Duodenal mucosa (tissue), 2 donors: ENCODE measurements around the gene CORO1C.

Experiments used
- H3K27ac ChIP-seq: one replicate; pipeline ENCODE4 v1.7.0; 2013; ENCODE audit warnings: low read depth, low read length
- H3K27me3 ChIP-seq, 2 donors: one replicate each; pipeline ENCODE4 v1.7.0; 2013; ENCODE audit warnings: low read length in 2 of 2, control low read depth in 1 of 2; ENCODE audit not compliant: insufficient read depth in 2 of 2, control insufficient read depth in 1 of 2
- H3K36me3 ChIP-seq, 2 donors: one replicate each; pipeline ENCODE4 v1.7.0; 2013; ENCODE audit warnings: low read length in 2 of 2, control low read depth in 1 of 2; ENCODE audit not compliant: insufficient read depth in 2 of 2, control insufficient read depth in 1 of 2
- H3K4me1 ChIP-seq, 2 donors: one replicate each; pipeline ENCODE4 v1.7.0; 2013; ENCODE audit warnings: low read length in 2 of 2, control low read depth in 1 of 2; ENCODE audit not compliant: insufficient read depth in 2 of 2, control insufficient read depth in 1 of 2
- H3K4me3 ChIP-seq, 2 donors: one replicate each; pipeline ENCODE4 v1.7.0; 2013; ENCODE audit warnings: low read length in 2 of 2, low read depth in 1 of 2
- H3K9ac ChIP-seq, 2 donors: one replicate each; pipeline ENCODE4 v1.7.0; 2013; ENCODE audit warnings: low read length in 2 of 2, low read depth in 1 of 2
- H3K9me3 ChIP-seq, 2 donors: one replicate each; pipeline ENCODE4 v1.7.0; 2013; ENCODE audit warnings: low read length in 2 of 2, control low read depth in 1 of 2; ENCODE audit not compliant: control insufficient read depth in 1 of 2

The CORO1C gene

DNA sequence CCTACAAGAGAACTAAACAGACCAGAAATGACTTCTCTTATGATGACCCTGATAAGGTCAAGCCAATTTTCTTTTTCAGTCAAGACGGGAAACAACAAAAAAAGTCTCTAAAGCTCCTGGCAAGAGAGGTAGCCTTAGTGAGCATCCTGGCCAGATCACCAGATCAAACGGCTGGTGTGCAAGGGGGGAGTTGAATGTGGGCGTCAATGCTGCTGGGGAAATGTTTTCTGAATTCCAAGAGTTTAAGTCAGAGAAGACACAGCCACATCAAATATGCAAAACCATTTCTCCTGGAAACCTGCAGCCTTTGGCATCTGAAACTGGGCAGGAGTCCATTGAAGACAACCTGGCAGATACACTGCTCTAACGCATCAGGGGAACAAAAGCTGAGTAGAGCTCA, 81.6 kb downstream of the CORO1C start:
- H3K36me3 ChIP-seq, result peaks cover 31 to 74% of the 10 kb centered on the region in 2 donors

DNA sequence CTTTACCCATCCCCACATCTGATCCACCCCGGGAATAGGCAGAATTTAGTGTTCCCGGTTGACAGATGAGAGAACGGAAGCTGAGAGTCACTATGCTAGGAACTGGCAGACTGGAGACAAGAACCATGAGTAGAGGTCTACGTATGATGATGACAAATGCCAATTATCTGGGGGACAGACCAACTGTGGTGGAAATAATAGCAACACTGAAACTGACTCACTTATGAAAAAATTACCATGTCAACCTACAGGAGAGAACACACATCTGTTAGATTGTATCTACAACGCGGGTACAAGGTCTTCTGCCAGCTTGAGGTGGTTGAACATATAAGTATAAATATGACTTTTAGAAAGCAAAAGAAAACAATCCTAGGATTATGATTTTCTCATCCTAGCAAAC, 82.2 kb downstream of the CORO1C start:
- Histone ChIP-seq H3K27ac (no peak overlapping the region), H3K9ac (no peak overlapping the region), H3K9me3 (no peaks in the 10 kb centered on the region), H3K27me3 (no peaks in the 10 kb centered on the region), H3K36me3 (peaks cover 31 to 71% of the 10 kb centered on the region in 2 donors), H3K4me3 (no peak overlapping the region), H3K4me1 (peaks cover 0 to 5% of the 10 kb centered on the region in 2 donors)

More for the DNA sequence above, 81.6 kb downstream of the CORO1C start:
- H3K27ac ChIP-seq, result no peak overlapping the region
- no peaks in the 10 kb centered on the region for H3K27me3 ChIP-seq
- H3K4me3 ChIP-seq, result no peak overlapping the region
- peaks cover 0 to 5% of the 10 kb centered on the region in 2 donors for H3K4me1 ChIP-seq
- H3K9me3 ChIP-seq, result no peaks in the 10 kb centered on the region
- H3K9ac ChIP-seq, result no peak overlapping the region

DNA sequence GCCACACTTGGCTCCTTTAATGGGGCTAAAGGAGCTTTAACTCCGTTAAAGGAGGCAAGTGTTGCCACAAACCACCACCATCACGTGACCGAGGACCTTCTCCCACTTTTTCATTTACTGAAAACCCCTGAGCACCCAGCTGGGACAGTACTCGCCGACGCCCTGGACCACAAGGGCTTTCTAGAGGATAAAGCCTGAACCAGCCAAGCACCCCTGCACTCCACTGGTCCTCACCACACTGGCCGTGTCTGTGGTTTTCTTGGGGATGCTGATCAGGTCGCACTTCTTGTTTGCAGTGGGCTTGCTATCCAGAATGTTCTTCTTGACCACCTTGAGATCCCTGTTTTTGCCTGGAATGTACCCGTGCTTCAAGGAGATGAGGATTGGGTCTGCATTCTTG, 82.9 kb downstream of the CORO1C start:
- no peak overlapping the region for H3K27ac ChIP-seq
- no peaks in the 10 kb centered on the region for H3K27me3 ChIP-seq
- peaks cover 0 to 5% of the 10 kb centered on the region in 2 donors for H3K4me1 ChIP-seq
- no peak overlapping the region for H3K4me3 ChIP-seq
- no peaks in the 10 kb centered on the region for H3K9me3 ChIP-seq
- peaks cover 31 to 68% of the 10 kb centered on the region in 2 donors for H3K36me3 ChIP-seq
- H3K9ac ChIP-seq, result no peak overlapping the region

DNA sequence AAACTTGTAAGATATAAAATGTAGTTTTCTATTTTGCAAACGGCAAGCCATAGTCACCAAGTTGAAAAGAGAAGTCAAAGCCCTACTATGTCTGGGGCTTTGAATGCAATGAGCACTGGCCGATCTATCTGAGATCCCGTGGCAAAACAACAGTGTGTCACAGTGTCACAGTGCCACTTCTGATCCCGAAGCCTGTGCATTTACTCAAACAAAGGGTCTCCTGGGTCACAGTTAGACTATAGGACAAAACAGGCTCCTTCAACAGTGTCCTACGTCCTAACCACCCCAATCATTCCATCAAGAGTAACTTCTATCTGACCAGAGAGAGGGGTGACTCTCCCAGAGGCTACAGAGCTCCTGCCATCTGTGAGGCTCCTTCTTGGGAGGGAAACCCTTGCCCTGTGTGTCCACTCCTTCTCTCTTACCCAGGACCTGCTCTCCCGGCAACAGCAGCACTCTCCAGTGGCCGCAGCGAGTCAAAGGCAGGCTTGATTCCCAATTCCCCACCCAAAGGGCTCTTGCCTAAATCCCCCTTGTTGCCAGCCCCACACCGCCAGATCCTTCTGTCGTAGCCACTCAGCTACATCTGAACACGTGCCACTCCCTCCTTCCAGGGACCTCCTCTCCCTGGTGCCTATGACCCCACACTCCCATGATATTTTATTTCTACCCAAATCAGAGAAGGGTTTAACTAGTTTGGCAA, 83.6 kb downstream of the CORO1C start:
- Histone ChIP-seq H3K27me3 (no peaks in the 10 kb centered on the region), H3K4me3 (no peak overlapping the region), H3K9ac (no peak overlapping the region), H3K27ac (no peak overlapping the region), H3K36me3 (peaks cover 31 to 68% of the 10 kb centered on the region in 2 donors), H3K4me1 (peaks cover 0 to 5% of the 10 kb centered on the region in 2 donors), H3K9me3 (no peaks in the 10 kb centered on the region)

DNA sequence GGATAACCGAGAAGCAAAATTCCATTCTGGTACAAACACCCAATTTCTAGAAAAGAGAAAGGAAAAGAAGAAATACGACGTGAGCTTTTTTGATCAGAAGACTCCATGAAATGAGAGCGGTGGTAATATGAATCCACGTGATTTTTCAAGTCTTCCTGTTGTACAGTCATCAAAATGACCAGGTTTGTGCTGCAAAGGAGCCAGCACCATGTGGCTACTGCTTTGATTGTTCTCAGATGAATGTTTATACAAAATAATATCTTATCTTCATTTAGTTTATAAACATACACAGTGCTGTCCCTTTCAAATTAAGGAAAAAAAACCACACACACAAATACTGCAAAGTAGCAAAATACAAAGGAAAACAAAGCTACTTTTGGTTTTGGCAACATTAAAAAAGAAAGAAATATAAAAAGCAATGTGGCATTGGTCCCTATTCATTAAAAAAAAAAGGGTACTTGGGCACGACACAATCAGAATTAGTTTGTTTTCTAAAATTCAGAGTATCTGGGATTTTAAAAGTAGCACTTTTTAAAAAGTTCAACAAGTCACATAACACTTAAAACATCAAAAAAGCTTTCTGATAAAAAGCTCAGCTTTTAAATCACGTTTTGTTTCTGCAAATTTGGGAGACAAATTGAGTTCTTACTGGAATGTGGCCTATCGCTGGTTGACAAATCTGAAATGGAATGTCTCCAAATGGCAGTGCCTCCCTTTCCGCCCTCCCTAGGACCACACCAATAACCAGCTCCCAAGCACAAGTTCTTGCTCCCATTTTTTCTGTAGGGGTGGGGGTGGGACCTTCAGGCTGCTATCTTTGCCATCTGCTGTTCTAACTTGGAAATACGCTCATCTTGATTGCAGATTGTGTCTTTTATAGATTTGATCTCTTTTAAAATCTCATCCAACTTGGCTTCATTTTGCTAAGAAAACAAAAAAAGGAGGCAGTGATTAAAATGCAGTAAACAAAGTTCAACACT, 84.4 kb downstream of the CORO1C start:
- Histone ChIP-seq H3K27ac (no peak overlapping the region), H3K36me3 (peaks cover 31 to 63% of the 10 kb centered on the region in 2 donors), H3K9ac (no peak overlapping the region), H3K27me3 (no peaks in the 10 kb centered on the region), H3K9me3 (no peaks in the 10 kb centered on the region), H3K4me3 (no peak overlapping the region), H3K4me1 (peaks cover 3 to 10% of the 10 kb centered on the region in 2 donors)

DNA sequence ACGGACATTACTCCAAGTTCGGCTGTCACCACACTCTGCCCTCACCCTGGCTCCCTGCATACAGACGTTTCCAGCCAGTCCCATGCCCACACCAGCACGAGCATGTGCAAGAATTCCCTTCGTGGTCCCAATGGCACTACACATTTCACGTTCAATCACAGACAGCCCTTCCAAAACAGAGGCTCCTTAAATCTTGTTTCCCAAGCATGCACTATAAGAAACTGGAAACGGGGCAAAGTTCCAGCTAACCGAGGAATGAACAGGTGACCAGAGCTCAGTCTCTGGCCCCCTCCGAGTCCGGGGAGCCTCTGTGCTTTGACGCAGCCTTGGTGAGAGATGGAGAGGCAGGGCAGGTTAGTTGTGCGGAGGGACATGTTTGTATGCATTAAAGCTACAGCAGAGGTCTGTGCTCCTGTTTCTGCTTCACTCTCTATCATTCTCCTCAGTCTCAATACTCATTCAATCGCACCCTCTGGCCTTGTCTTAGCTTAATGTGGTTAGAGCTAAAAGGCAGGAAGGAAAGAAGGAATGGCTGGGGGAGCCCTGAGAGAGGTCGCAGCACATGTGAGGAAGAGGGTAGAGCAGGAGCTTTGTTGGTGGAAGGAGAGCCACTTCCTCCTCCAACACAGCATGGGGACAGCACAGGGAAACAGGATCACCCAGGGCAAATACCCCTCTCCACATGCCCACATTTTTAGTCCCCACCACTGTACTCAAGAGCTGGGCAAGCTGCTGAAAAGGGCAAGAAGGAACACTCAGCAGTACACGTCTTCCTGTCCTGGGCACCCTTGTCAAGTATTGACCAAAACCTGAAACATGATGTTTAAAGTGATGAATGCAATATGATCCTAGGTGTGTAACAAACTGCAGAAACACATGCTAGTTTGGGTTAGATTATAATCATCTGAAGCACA, 85.4 kb downstream of the CORO1C start:
- no peaks in the 10 kb centered on the region for H3K9me3 ChIP-seq
- H3K27ac ChIP-seq, result no peak overlapping the region
- H3K9ac ChIP-seq, result no peak overlapping the region
- H3K27me3 ChIP-seq, result no peaks in the 10 kb centered on the region
- H3K4me1 ChIP-seq, result peaks cover 3 to 18% of the 10 kb centered on the region in 2 donors
- no peak overlapping the region for H3K4me3 ChIP-seq
- peaks cover 26 to 55% of the 10 kb centered on the region in 2 donors for H3K36me3 ChIP-seq

DNA sequence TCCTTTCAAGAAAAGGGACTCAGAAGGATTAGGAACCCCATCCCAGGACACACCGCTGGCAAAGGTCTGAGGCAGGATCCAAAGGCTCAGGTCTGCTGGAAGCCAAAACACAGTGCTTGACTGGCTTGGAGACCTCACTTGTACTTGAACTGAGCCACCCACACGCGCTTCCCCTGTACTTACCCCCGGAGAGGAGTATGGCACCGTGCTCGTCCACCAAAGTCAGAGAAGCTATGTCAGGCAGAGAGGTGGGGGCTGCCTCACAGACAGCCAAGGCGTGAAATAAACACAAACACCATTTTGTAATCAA, 86.6 kb downstream of the CORO1C start:
- Histone ChIP-seq H3K9ac (no peak overlapping the region), H3K4me3 (no peak overlapping the region), H3K27me3 (no peaks in the 10 kb centered on the region), H3K36me3 (peaks cover 25 to 44% of the 10 kb centered on the region in 2 donors), H3K4me1 (peaks cover 3 to 18% of the 10 kb centered on the region in 2 donors), H3K27ac (no peak overlapping the region), H3K9me3 (no peaks in the 10 kb centered on the region)

DNA sequence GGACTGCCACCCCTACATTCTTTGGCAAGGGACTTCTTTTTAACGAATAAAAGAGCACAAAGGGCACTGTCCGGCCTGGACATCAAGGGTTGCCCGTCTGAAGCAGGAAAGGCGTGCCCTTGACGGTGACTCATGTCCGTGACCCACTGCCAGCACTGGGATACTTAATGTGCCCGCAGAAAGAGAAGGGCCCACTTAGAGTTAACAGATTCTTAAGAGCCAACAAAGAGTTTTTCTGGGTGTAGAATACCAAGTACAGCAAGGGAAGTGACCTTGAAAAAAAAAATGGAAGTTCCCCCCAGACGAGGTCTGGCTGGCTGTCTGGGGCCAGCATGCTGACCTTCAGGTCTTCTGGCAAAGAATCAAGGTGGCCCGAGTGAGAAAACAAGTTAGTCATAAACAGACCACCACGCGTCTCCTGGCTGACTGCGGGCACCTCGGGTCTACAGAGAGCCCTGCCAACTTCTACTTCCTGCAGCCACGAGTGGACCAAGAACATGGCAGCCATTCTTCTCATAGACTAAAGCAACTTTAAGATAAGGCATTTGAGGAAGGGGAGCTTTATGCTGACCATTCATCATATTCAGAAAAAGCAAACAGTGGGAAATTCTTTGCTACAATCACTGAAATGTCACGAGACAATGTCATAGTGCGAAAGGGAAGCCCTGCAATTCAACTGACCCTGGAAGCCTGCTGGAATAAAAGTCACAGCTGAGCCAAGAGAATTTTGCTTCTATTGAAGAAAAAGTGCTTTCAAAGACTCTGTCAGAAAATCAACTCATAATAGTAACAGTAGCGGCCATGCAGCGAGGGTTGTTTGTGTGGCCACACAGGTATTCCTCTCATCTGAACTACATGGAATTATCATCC, 87.1 kb downstream of the CORO1C start:
- no peak overlapping the region for H3K9ac ChIP-seq

More for the DNA sequence above, 87.1 kb downstream of the CORO1C start:
- Histone ChIP-seq H3K36me3 (peaks cover 22 to 38% of the 10 kb centered on the region in 2 donors), H3K4me3 (no peak overlapping the region), H3K4me1 (peaks cover 3 to 18% of the 10 kb centered on the region in 2 donors), H3K9me3 (no peaks in the 10 kb centered on the region), H3K27ac (no peak overlapping the region), H3K27me3 (no peaks in the 10 kb centered on the region)
